Mucosa of descending colon (tissue), 3 donors: ENCODE measurements around the gene OR4F6. TPM values are rescaled to one million over a fixed set of nuclear protein-coding genes. Genes with fewer than 3 reads are reported as not detected.
A peak's percentile ranks its signal among the peaks of the same experiment; 100 is the strongest.
"Not testable (repeated sequence)": the region's sequence is repeated elsewhere in the genome, so short reads cannot be mapped to it uniquely, and the experiment has no call there.

ENCODE experiments used
- ATAC-seq: fragments of 200-7000 bp; cut with Tn5 transposase; one replicate; pipeline ENCODE4 v1.9.1; 2020; ENCODE audit warnings: mild to moderate bottlenecking, moderate library complexity
- DNase-seq, 3 donors: peaks; one replicate each; pipeline ENCODE4 v3.0.0-alpha.2; 2020
- H3K36me3 ChIP-seq: fragments of 200-600 bp; one replicate; pipeline ENCODE4 v1.8.0; 2021; ENCODE audit warnings: low read depth, mild to moderate bottlenecking
- H3K4me1 ChIP-seq: fragments of 200-600 bp; one replicate; pipeline ENCODE4 v1.8.0; 2021; ENCODE audit warnings: low read depth, mild to moderate bottlenecking
- H3K4me3 ChIP-seq: fragments of 200-600 bp; one replicate; pipeline ENCODE4 v1.8.0; 2021; ENCODE audit warnings: mild to moderate bottlenecking
- H3K9me3 ChIP-seq: fragments of 200-600 bp; one replicate; pipeline ENCODE4 v1.8.0; 2021; ENCODE audit warnings: mild to moderate bottlenecking
- intact Hi-C, 2 donors: fragments of 100-400 bp; cut with DNase I in 1 of 2; cut with micrococcal nuclease in 1 of 2; formaldehyde crosslinking; loops; one replicate each; pipeline versions ENCODE4 v1.11.0 to v1.11.1; 2022; cut with DNase I, micrococcal nuclease
- total RNA-seq, 3 donors: library from RNA; stranded (reverse); fragmentation: NEBNext Ultra II Directional in 2 of 3; extraction: Animal tissue kit (Norgen Biotek cat#: 25700) in 2 of 3; gene quantifications; one replicate each; pipeline versions ENCODE4 v1.2.1 to v1.2.4, GENCODE V29; 2021 to 2023
- TF ChIP-seq, protein P1 (sequence below): fragments of 200-600 bp; IDR thresholded peaks from one replicate; pipeline ENCODE4 v1.8.0; 2022; ENCODE audit warnings: antibody characterized with exemption, mild to moderate bottlenecking
- donor health status: DM: no; HTN: no; CAD: no; lungs with moderate emphysema.
- donor health status: DM: no; HTN: no; CAD: no.
- donor health status: DM: no; HTN: yes; CAD: no.

The OR4F6 gene
- total RNA-seq, 3 donors from 2014 or later, result not detected

DNA sequence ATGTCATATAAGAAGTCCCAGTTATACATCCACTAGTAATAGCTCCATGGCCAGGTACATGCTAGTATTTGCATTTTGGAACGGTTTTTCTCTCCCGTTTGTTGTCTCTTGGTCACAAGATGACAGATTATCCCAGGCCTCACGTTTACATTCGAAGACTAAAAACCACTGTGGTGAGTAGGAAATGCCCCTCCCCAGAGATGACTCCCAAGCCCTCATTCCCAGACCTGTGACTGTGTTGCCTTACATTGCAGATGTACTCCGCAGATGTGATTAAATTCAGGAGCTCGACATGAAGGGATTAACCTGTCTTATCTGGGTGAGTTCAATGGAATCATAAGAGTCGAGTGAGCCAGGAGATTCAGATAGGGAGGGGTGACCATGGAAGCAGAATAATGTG, 9.3 kb upstream of the OR4F6 start:
- H3K9me3 ChIP-seq, ATAC-seq, H3K36me3 ChIP-seq, DNase-seq, H3K4me3 ChIP-seq, H3K4me1 ChIP-seq, intact Hi-C loops: not testable (repeated sequence)

DNA sequence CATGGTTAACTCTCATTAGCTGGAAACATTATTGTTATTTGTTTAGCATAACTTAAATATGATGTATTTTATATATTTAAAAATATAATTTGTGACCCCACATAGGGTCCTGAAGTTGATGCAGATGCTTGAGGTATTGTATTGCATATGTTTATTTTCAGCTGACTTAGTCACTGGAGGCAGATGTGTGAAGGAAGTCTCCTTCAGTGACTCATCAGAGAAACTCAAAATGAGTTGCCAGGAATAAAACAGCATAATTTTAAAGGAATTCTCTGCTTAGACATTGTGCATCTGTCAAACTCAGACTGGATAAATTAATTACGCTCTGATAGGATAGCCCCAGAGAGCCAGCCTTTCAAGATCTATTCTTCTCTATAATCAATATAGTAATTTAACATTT, 7.9 kb upstream of the OR4F6 start:
- no peaks in the 10 kb centered on the region for H3K36me3 ChIP-seq
- no peaks in the 10 kb centered on the region for H3K9me3 ChIP-seq
- intact Hi-C loops, result no loop called here
- no peak overlapping the region for H3K4me3 ChIP-seq
- ATAC-seq, result no peak
- TF ChIP-seq, protein P1, sequence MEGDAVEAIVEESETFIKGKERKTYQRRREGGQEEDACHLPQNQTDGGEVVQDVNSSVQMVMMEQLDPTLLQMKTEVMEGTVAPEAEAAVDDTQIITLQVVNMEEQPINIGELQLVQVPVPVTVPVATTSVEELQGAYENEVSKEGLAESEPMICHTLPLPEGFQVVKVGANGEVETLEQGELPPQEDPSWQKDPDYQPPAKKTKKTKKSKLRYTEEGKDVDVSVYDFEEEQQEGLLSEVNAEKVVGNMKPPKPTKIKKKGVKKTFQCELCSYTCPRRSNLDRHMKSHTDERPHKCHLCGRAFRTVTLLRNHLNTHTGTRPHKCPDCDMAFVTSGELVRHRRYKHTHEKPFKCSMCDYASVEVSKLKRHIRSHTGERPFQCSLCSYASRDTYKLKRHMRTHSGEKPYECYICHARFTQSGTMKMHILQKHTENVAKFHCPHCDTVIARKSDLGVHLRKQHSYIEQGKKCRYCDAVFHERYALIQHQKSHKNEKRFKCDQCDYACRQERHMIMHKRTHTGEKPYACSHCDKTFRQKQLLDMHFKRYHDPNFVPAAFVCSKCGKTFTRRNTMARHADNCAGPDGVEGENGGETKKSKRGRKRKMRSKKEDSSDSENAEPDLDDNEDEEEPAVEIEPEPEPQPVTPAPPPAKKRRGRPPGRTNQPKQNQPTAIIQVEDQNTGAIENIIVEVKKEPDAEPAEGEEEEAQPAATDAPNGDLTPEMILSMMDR, result no peak
- no peaks in the 10 kb centered on the region for H3K4me1 ChIP-seq
- no peak for DNase-seq

DNA sequence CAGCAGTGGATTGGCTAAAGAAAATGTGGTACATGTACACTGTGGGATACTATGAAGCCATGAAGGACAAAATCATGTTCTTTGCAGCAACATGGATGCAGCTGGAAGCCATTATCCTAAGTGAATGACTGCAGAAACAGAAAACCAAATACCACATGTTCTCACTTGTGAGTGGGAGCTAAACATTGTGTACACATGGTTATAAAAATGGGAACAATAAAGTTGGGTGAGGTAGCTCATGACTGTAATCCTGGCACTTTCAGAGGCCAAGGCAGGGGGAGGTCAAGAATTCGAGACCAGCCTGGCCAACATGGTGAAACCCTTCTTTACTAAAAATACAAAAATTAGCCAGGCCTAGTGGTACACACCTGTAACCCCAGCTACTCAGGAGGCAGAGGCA, 3.6 kb upstream of the OR4F6 start:
- no peaks in the 10 kb centered on the region for H3K4me1 ChIP-seq
- ATAC-seq (peak; percentile 45), DNase-seq (peak in 1 of 3 donors; percentile 5)
- TF ChIP-seq, protein P1, result no peak
- no peaks in the 10 kb centered on the region for H3K9me3 ChIP-seq
- intact Hi-C loops, result no loop called here
- H3K36me3 ChIP-seq, result no peaks in the 10 kb centered on the region
- H3K4me3 ChIP-seq, result no peak overlapping the region

DNA sequence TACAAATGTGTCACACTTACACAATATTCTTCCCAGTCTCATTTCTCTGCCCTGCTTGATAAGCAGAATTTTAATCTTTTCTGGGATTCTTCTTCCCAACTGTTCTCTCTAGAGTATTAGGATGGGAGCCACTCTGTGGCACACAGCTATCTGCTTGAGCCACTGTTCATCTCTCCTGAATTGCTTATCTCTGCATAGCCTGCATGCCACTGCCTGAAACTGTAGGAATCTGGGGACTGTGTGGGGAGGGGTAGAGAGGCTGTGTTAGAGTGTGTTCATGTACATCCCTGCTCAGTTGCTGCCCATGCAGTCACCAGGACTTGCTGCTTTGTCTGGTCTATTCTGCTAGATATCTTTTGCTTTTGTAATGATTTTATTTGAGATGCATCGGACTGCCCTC, 2.3 kb upstream of the OR4F6 start:
- Histone ChIP-seq H3K4me3 (no peak overlapping the region), H3K4me1 (no peaks in the 10 kb centered on the region), H3K36me3 (no peaks in the 10 kb centered on the region), H3K9me3 (no peaks in the 10 kb centered on the region)
- TF ChIP-seq, protein P1, result no peak
- no peak for DNase-seq
- intact Hi-C loops, result no loop called here
- ATAC-seq, result no peak

DNA sequence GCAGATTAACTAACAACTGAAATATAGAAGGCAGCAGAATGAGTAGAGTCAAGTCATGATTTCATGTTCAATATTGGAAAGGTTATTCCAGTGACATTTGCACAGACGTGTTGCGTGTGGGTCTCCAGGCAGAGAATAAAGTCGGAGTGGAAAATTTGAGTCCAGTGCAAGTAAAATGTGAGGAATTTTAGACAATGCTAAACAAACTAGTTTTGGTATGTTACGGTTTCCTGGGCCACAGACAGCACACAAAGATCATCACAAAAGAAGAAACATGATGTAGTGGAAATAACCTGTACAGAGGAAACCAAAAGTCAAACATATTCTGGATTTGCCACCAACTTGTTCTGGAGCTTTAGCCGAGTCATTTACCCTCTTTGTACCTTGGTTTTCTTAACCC, 367 bp downstream of the OR4F6 start:
- no peak for DNase-seq
- intact Hi-C loops, result no loop called here
- Histone ChIP-seq H3K4me3 (no peak overlapping the region), H3K4me1 (no peaks in the 10 kb centered on the region), H3K9me3 (no peaks in the 10 kb centered on the region), H3K36me3 (no peaks in the 10 kb centered on the region)
- no peak for ATAC-seq
- TF ChIP-seq, protein P1, result no peak

DNA sequence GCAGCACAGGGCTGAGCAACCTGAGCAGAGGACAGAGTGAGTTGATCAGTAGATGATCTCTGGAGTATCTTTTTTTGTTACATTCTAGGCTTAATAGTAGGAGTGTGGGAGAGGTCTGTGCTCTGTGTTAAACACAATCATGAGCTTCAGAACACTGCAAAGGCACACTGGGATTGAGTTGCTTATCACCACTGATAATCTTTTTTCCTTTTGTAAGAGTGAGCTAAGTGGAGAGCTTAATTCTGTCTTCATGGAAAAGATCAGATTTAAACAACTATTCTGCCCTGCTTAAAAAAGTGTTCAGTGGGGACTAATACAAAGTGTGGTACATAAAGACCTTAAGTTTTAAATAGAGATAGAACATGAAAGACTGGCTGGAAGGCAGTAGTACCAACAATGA, 1.1 kb downstream of the OR4F6 start:
- TF ChIP-seq, protein P1, result no peak
- ATAC-seq (no peak), DNase-seq (no peak)
- H3K9me3 ChIP-seq, result no peaks in the 10 kb centered on the region
- H3K36me3 ChIP-seq, result no peaks in the 10 kb centered on the region
- H3K4me1 ChIP-seq, result no peaks in the 10 kb centered on the region
- intact Hi-C loops, result no loop called here
- no peak overlapping the region for H3K4me3 ChIP-seq
